Keratinocyte (primary cell): ENCODE results near the gene SCRN2.

Experiments used
- CTCF ChIP-seq, 3 experiments: IDR thresholded peaks in 1 of 3; conservative IDR thresholded peaks in 1 of 3; optimal IDR thresholded peaks in 1 of 3; 2 replicates in 2 of 3; 3 replicates in 1 of 3; pipeline versions ENCODE3 to v1.5.1; 2011; ENCODE audit warnings: low read length in 3 of 3, mild to moderate bottlenecking in 3 of 3, moderate library complexity in 2 of 3, control low read depth in 1 of 3, inconsistent platforms in 1 of 3; ENCODE audit not compliant: insufficient read depth in 2 of 3; ENCODE audit errors: extremely low read depth in 1 of 3
- EZH2 ChIP-seq: IDR thresholded peaks from one replicate; pipeline ENCODE4 v1.6.1; 2012; ENCODE audit warnings: inconsistent platforms, mild to moderate bottlenecking, low read length, moderate library complexity

- no peak for TF ChIP-seq CTCF (optimal IDR thresholded peaks at IDR 0.05 in 1 of 3, IDR thresholded peaks at IDR 0.05 in 1 of 3, conservative IDR thresholded peaks at IDR 0.05 in 1 of 3; ENCODE audit: extremely low read depth in 1 of 3, insufficient read depth in 2 of 3, low read length in 3 of 3)
- TF ChIP-seq EZH2: no peak
Measured at GRCh38 chr17:47841488-47842291, 617 bp upstream of the SCRN2 start.
